Measurements from ENCODE around the gene BLCAP. TPM values are rescaled to one million over a fixed set of nuclear protein-coding genes. Genes with fewer than 3 reads are reported as not detected.
"Not testable (repeated sequence)": the region's sequence is repeated elsewhere in the genome, so short reads cannot be mapped to it uniquely, and the experiment has no call there.

Gene BLCAP
- total RNA-seq, 3 donors from 2014 or later = 62.9 to 81.8 (median 63.2) TPM

DNA sequence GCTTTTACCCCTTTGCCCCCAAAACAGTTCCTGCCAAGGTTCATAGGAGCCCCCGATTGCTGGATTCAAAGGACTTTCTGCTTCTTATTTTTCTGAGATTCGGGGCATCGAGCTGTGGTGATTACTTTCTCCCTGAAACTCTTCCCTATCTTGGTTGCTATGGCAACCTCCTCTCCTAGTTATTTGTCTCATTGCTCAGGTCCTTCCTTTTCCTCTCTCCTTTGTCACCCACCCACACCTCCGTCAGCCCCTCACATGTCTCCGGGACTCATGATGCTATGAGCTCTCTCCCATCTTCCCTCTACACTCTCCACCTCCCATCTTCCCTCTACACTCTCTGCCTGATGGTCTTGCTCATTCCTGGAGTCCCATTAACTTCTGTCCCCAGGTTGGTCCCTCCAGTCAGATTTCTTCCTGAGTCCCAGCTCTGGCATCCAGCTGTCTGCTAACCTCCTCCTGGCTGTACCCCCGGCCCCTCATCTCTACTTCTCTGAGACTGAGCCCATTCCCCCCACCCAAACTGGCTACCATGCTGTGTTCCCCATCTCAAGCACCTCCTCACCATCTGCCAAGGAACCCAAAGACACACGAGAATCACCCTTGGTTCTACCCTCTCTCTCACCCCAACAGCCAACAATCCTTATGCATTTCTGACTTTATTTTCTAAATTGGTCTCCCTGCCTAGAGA lies 36.9 kb downstream of the BLCAP start:
- Histone ChIP-seq H3K27me3 (no peaks in the 10 kb centered on the region), H3K4me3 (no peak overlapping the region), H3K27ac (no peak overlapping the region), H3K9me3 (no peaks in the 10 kb centered on the region), H3K4me1 (no peaks in the 10 kb centered on the region), H3K36me3 (no peaks in the 10 kb centered on the region)
- intact Hi-C loops (cut with DNase I; ENCODE audit: low total_unique reads) = no loop called here
- no peak for DNase-seq (ENCODE audit: low spot score in 2 of 2)
- TF ChIP-seq, protein P1, sequence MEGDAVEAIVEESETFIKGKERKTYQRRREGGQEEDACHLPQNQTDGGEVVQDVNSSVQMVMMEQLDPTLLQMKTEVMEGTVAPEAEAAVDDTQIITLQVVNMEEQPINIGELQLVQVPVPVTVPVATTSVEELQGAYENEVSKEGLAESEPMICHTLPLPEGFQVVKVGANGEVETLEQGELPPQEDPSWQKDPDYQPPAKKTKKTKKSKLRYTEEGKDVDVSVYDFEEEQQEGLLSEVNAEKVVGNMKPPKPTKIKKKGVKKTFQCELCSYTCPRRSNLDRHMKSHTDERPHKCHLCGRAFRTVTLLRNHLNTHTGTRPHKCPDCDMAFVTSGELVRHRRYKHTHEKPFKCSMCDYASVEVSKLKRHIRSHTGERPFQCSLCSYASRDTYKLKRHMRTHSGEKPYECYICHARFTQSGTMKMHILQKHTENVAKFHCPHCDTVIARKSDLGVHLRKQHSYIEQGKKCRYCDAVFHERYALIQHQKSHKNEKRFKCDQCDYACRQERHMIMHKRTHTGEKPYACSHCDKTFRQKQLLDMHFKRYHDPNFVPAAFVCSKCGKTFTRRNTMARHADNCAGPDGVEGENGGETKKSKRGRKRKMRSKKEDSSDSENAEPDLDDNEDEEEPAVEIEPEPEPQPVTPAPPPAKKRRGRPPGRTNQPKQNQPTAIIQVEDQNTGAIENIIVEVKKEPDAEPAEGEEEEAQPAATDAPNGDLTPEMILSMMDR (IDR thresholded peaks at IDR 0.05) = no peak
- no peak for TF ChIP-seq POLR2A (IDR thresholded peaks at IDR 0.05)

DNA sequence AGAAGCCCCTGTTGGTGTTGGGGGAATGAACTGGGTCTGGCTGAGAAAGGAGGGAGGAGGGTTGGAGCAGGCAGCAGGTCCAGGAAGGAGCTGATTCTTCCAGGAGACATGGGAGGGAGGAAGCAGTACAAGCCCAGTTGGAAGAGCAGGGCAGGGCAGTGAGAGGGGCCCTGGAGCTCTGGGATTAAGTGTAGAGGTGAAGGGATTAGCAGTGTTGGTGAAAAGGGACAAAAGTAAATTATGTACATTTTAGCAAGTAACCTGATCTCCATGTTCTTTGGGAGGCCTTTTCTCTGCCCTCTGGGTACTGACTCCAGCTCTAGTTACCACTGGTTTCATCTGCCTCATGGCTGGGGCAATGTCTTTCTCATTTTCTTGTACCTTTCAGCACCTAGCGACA lies 41.5 kb downstream of the BLCAP start:
- DNase-seq (ENCODE audit: low spot score in 2 of 2); H3K27me3 ChIP-seq; H3K9me3 ChIP-seq; intact Hi-C loops (cut with DNase I; ENCODE audit: low total_unique reads); H3K36me3 ChIP-seq; H3K4me1 ChIP-seq; H3K4me3 ChIP-seq; H3K27ac ChIP-seq: not testable (repeated sequence)

DNA sequence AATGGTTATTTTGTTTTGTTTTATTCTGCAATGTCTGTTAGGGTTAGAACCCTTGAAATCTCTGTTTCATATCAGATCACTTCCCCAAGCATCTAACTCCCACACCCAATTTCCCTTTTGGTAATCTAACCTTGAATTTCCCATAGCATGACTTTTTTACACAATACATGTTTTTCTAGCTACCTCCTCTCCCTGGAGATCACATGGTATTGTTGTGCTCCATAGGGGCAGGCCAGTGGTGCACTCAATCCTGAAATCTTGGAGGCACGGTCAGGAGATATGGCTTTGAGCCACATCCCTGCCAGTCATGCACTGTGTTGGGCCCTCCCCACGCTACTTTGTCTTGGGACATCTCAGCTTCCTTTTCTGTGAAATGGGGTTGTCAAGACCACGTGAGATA lies 43.3 kb downstream of the BLCAP start:
- Histone ChIP-seq H3K4me3 (no peak overlapping the region), H3K36me3 (no peaks in the 10 kb centered on the region), H3K4me1 (no peaks in the 10 kb centered on the region), H3K27me3 (no peaks in the 10 kb centered on the region), H3K9me3 (no peaks in the 10 kb centered on the region), H3K27ac (no peak overlapping the region)
- DNase-seq (ENCODE audit: low spot score in 2 of 2) = no peak
- TF ChIP-seq, protein P1 (IDR thresholded peaks at IDR 0.05) = no peak
- TF ChIP-seq POLR2A (IDR thresholded peaks at IDR 0.05) (no peak), POLR2AphosphoS5 (IDR thresholded peaks at IDR 0.05) (no peak)
- intact Hi-C loops (cut with DNase I; ENCODE audit: low total_unique reads) = no loop called here

DNA sequence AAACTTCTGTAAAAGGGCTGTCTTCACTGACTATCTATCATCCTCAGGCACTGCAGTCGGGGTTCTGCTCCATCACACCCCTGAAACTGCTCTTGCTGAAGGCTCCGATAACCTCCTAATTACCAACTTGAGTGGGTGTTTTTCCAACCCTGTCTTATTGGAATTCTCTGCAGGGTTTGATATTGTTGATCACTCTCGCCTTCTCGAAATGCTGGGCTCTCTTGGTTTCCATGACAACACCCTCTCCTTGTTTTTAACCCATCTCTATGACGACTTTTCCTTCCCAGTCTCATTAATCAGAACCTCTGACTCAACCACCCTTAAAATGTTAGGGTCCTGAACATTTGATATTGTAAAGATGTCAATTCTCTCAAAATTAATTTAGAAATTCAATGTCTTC lies 46.1 kb downstream of the BLCAP start:
- no peak for DNase-seq (ENCODE audit: low spot score in 2 of 2)
- no peaks in the 10 kb centered on the region for H3K4me1 ChIP-seq

DNA sequence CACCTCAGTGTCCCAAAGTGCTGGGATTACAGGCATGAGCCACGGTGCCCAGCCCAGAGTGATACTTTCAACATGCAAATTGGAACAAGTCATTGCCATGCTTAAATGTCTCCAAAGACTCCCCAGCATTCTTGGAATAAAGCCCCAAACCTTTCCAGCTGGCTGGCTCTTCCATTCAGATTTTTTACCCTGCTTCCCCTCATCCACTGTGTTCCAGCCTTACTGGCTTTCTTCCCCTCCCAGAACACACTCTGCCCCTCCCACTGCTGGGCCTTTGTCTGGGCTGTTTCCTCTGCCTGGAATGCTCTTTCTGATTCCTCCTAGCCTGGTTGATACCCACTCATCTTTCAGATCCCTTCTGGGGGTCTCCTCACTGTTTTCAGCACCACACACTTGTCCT lies 46.8 kb downstream of the BLCAP start:
- H3K4me3 ChIP-seq = no peak overlapping the region
- H3K27me3 ChIP-seq = no peaks in the 10 kb centered on the region
- intact Hi-C loops (cut with DNase I; ENCODE audit: low total_unique reads) = no loop called here
- TF ChIP-seq POLR2A (IDR thresholded peaks at IDR 0.05) = no peak
- TF ChIP-seq POLR2AphosphoS5 (IDR thresholded peaks at IDR 0.05) = no peak
- TF ChIP-seq, protein P1 (IDR thresholded peaks at IDR 0.05) = no peak
- H3K4me1 ChIP-seq = no peaks in the 10 kb centered on the region
- no peak overlapping the region for H3K27ac ChIP-seq
- H3K36me3 ChIP-seq = no peaks in the 10 kb centered on the region
- H3K9me3 ChIP-seq = no peaks in the 10 kb centered on the region
- DNase-seq (ENCODE audit: low spot score in 2 of 2) = no peak

More for the DNA sequence above, 46.1 kb downstream of the BLCAP start:
- Histone ChIP-seq H3K27ac (no peak overlapping the region), H3K27me3 (no peaks in the 10 kb centered on the region), H3K9me3 (no peaks in the 10 kb centered on the region), H3K4me3 (no peak overlapping the region), H3K36me3 (no peaks in the 10 kb centered on the region)
- TF ChIP-seq POLR2AphosphoS5 (IDR thresholded peaks at IDR 0.05) (no peak), POLR2A (IDR thresholded peaks at IDR 0.05) (no peak)
- TF ChIP-seq, protein P1 (IDR thresholded peaks at IDR 0.05) = no peak
- intact Hi-C loops (cut with DNase I; ENCODE audit: low total_unique reads) = no loop called here

Measured in breast epithelium (tissue), 4 donors.